Vagina (tissue), 2 donors: ENCODE data around the gene LCP1. TPM values are rescaled to one million over a fixed set of nuclear protein-coding genes. Genes with fewer than 3 reads are reported as not detected.

ENCODE experiments used
- DNase-seq, 2 donors: peaks; one replicate each; pipeline ENCODE4 v3.0.0-alpha.2; 2017; ENCODE audit errors: extremely low spot score in 2 of 2
- H3K27ac ChIP-seq: fragments of 200-600 bp; sonication (generic); one replicate; pipeline ENCODE4 v1.5.1; 2019
- H3K27me3 ChIP-seq: fragments of 200-600 bp; sonication (generic); one replicate; pipeline ENCODE4 v1.5.1; 2019
- H3K36me3 ChIP-seq, 2 donors: fragments of 200-600 bp; sonication (generic); one replicate each; pipeline ENCODE4 v1.5.1; 2017 to 2019
- H3K4me1 ChIP-seq: fragments of 200-600 bp; sonication (generic); one replicate; pipeline ENCODE4 v1.5.1; 2019
- H3K4me3 ChIP-seq, 2 donors: fragments of 200-600 bp; sonication (generic); 1 replicate in 1 of 2; 2 replicates in 1 of 2; pipeline ENCODE4 v1.5.1; 2016 to 2019
- H3K9me3 ChIP-seq: fragments of 200-600 bp; sonication (generic); one replicate; pipeline ENCODE4 v1.5.1; 2019
- POLR2A ChIP-seq, 2 donors: fragments of 450-650 bp; IDR thresholded peaks; one replicate each; pipeline ENCODE4 v1.6.1; 2017; ENCODE audit warnings: antibody characterized with exemption in 2 of 2, mild to moderate bottlenecking in 2 of 2, moderate library complexity in 2 of 2
- POLR2AphosphoS5 ChIP-seq, 2 donors: sonication (generic); formaldehyde crosslinking; IDR thresholded peaks; one replicate each; pipeline ENCODE4 v1.9.0; 2017; ENCODE audit warnings: antibody characterized with exemption in 2 of 2, mild to moderate bottlenecking in 2 of 2, low read depth in 1 of 2; ENCODE audit not compliant: insufficient read depth in 1 of 2
- intact Hi-C: fragments of 100-400 bp; cut with DNase I; formaldehyde crosslinking; loops from one replicate; pipeline ENCODE4 v1.15.1; 2023
- total RNA-seq: library from RNA; depleted of rRNA; stranded (reverse); fragments of >200 nt; gene quantifications from one replicate; pipeline ENCODE4 v1.2.3, GENCODE V29; 2016
- TF ChIP-seq, protein P1 (sequence below), 3 experiments: fragments of 450-650 bp in 2 of 3; fragments of 200-600 bp in 1 of 3; sonication (generic) in 1 of 3; IDR thresholded peaks; one replicate each; pipeline ENCODE4 v1.5.1; 2017 to 2019; ENCODE audit warnings: antibody characterized with exemption in 3 of 3, mild to moderate bottlenecking in 2 of 3, moderate library complexity in 2 of 3

Gene LCP1
- total RNA-seq, 1 donor from 2014 or later, result 30.9 TPM

DNA sequence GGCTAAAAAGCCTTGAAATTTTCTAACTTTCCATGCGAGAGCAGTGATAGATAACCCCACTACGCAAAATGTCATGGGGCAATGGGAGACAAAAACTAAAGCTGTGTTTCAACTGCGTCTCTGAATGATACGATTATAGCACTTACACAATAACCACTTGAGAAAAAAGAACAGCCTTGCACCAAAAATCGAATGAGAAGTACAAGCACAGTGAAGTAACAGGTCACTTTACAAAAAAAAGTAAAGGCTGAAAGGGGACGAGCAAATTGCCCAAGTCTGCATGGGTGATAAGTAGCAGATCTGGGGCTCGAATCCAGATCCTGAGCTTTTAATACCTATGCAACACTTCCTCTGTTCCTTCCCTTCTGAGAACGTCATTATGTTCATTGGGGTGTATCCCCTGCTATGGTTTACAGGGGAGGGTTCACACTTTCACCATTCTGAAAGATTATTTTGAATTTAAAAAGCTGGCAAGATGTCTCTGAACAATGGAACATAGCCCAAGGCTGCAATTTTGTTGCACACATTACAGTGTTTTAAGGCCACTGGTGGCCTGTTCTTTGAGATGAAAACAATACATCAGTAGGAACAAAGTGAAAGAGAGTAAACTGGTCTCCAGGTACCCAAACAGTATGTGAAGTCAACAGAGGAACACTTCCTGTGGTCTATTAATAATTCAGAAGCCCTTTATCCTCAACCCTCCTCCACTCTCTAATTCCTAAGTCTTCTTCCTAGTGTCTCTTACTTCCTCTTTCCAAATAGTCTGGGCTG lies 80.3 kb downstream of the LCP1 start:
- intact Hi-C loops, result no loop called here
- no peaks in the 10 kb centered on the region for H3K36me3 ChIP-seq
- no peak for TF ChIP-seq POLR2A (IDR thresholded peaks at IDR 0.05)
- TF ChIP-seq, protein P1, sequence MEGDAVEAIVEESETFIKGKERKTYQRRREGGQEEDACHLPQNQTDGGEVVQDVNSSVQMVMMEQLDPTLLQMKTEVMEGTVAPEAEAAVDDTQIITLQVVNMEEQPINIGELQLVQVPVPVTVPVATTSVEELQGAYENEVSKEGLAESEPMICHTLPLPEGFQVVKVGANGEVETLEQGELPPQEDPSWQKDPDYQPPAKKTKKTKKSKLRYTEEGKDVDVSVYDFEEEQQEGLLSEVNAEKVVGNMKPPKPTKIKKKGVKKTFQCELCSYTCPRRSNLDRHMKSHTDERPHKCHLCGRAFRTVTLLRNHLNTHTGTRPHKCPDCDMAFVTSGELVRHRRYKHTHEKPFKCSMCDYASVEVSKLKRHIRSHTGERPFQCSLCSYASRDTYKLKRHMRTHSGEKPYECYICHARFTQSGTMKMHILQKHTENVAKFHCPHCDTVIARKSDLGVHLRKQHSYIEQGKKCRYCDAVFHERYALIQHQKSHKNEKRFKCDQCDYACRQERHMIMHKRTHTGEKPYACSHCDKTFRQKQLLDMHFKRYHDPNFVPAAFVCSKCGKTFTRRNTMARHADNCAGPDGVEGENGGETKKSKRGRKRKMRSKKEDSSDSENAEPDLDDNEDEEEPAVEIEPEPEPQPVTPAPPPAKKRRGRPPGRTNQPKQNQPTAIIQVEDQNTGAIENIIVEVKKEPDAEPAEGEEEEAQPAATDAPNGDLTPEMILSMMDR (IDR thresholded peaks at IDR 0.05), result no peak
- TF ChIP-seq POLR2AphosphoS5 (IDR thresholded peaks at IDR 0.05; ENCODE audit: insufficient read depth in 1 of 2, low read depth in 1 of 2), result no peak
- DNase-seq, result no peak
- H3K27me3 ChIP-seq, result no peaks in the 10 kb centered on the region
- H3K9me3 ChIP-seq, result no peaks in the 10 kb centered on the region
- H3K4me3 ChIP-seq, result no peak overlapping the region
- H3K4me1 ChIP-seq, result no peaks in the 10 kb centered on the region
- no peak overlapping the region for H3K27ac ChIP-seq

DNA sequence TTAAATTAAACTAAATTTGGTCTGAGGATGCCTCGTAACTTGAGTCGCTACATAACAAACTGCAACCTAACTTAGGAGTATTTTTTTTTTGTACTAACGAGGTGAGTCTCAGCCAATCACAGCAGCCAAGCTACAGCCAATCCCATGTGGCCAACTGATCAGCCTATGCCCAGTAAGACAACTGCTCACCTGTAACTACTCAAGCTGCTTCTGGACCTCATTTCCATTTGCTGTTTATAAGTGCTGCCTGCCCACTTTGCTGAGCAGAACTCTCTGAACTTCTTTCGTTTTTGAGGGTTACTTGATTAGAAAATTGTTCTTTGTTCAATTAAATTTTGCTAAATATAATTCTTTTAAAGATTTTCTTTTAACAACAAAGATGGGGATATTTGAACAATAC lies 81.0 kb downstream of the LCP1 start:
- intact Hi-C loops, result no loop called here
- TF ChIP-seq, protein P1 (IDR thresholded peaks at IDR 0.05), result no peak
- TF ChIP-seq POLR2A (IDR thresholded peaks at IDR 0.05), result no peak
- TF ChIP-seq POLR2AphosphoS5 (IDR thresholded peaks at IDR 0.05; ENCODE audit: insufficient read depth in 1 of 2, low read depth in 1 of 2), result no peak
- Histone ChIP-seq H3K27ac (no peak overlapping the region), H3K27me3 (no peaks in the 10 kb centered on the region), H3K9me3 (no peaks in the 10 kb centered on the region), H3K36me3 (no peaks in the 10 kb centered on the region), H3K4me3 (no peak overlapping the region), H3K4me1 (no peaks in the 10 kb centered on the region)
- DNase-seq, result no peak

DNA sequence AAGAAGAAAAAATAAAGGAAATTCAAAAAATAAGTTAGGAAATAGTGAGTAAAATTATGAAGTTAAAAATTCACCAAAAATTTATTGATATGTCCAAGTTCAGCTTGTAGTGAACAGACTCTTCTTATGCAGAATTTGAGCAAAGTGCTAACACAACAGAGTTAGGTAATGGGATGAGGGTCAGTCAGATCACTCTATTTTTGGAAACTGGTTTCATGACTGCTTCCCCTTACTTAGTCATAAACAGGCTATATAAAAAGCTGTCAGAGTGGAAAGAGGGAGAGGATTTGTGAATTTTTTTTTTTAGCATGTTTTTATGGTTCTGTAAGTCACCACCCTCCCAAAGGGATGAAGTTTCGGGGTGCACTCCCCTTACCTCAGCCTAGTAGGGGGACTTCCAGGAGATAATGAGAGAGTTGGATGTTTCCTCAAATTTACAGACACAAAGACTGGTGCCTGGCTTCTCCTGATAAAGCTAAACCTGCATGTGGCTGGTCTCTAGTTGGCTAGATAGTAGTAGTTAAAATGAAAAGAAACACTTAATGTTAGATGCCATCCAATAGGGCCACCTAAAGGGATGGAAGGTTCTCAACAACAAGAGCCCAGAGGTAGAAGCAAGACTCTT lies 81.7 kb downstream of the LCP1 start:
- Histone ChIP-seq H3K9me3 (no peaks in the 10 kb centered on the region), H3K27me3 (no peaks in the 10 kb centered on the region), H3K4me1 (no peaks in the 10 kb centered on the region), H3K4me3 (no peak overlapping the region), H3K36me3 (no peaks in the 10 kb centered on the region), H3K27ac (no peak overlapping the region)
- DNase-seq, result no peak
- intact Hi-C loops, result no loop called here
- TF ChIP-seq, protein P1 (IDR thresholded peaks at IDR 0.05), result no peak
- TF ChIP-seq POLR2A (IDR thresholded peaks at IDR 0.05) (no peak), POLR2AphosphoS5 (IDR thresholded peaks at IDR 0.05; ENCODE audit: insufficient read depth in 1 of 2, low read depth in 1 of 2) (no peak)

DNA sequence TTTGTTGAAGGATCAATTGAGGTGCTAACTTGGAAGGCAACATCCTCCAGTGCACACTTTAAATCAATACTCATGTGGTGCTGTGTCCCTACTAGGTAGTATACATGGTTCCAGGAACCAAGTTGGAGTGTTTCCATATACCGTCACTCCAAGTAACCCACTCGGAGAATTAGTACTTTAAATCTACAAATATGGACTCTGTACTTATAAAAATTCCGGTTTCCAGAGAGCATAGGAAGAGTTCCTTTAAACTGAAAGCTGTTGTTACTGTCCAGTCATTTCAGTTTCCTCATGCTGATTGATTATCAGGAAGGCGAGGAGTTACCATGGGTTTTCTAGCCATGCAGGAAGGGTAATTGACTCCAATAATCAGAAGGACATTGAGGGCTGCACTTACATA lies 84.3 kb downstream of the LCP1 start:
- intact Hi-C loops, result no loop called here
- H3K27ac ChIP-seq, result no peak overlapping the region
- no peak for DNase-seq
- no peaks in the 10 kb centered on the region for H3K9me3 ChIP-seq
- H3K27me3 ChIP-seq, result no peaks in the 10 kb centered on the region
- no peaks in the 10 kb centered on the region for H3K4me1 ChIP-seq
- no peak overlapping the region for H3K4me3 ChIP-seq
- H3K36me3 ChIP-seq, result no peaks in the 10 kb centered on the region
- TF ChIP-seq POLR2AphosphoS5 (IDR thresholded peaks at IDR 0.05; ENCODE audit: insufficient read depth in 1 of 2, low read depth in 1 of 2) (no peak), POLR2A (IDR thresholded peaks at IDR 0.05) (no peak)
- TF ChIP-seq, protein P1 (IDR thresholded peaks at IDR 0.05), result no peak

DNA sequence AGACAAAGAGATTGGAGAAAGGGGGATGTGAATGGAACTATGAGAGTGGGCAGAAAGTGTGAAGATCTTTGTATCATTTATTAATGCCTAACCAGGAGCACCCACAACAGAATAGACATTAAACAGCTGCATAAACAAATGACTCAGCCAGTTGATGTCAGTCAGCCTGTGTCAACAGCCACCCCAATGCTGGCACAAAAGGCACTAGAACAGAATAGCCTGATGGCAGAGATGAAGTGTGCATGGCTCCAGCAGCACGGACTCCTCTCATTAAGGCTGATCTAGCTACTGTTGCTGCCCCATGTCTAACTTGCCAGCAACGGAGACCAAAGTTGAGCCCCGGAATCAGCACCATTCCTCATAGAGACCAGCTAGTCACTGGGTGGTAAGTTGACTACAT lies 85.0 kb downstream of the LCP1 start:
- no peak for DNase-seq
- TF ChIP-seq POLR2AphosphoS5 (IDR thresholded peaks at IDR 0.05; ENCODE audit: insufficient read depth in 1 of 2, low read depth in 1 of 2) (no peak), POLR2A (IDR thresholded peaks at IDR 0.05) (no peak)
- TF ChIP-seq, protein P1 (IDR thresholded peaks at IDR 0.05), result no peak
- Histone ChIP-seq H3K27me3 (no peaks in the 10 kb centered on the region), H3K4me1 (no peaks in the 10 kb centered on the region), H3K36me3 (no peaks in the 10 kb centered on the region), H3K27ac (no peak overlapping the region), H3K9me3 (no peaks in the 10 kb centered on the region), H3K4me3 (no peak overlapping the region)
- intact Hi-C loops, result no loop called here
